H9 (cell line): Measurements from ENCODE around the gene VSIG2. TPM values are rescaled to one million over a fixed set of nuclear protein-coding genes. Genes with fewer than 3 reads are reported as not detected.

Experiments
- DNase-seq: peaks from one replicate; pipeline ENCODE4 v3.0.0-alpha.2; 2017
- H2AFZ ChIP-seq: one replicate; pipeline ENCODE4 v1.6.1; 2013; ENCODE audit warnings: mild to moderate bottlenecking, low read length, control low read depth, moderate library complexity
- H2AK5ac ChIP-seq: 2 replicates; pipeline ENCODE4 v1.6.1; 2013; ENCODE audit warnings: low read length, control low read depth, mixed read lengths; ENCODE audit not compliant: insufficient read length
- H2BK120ac ChIP-seq: one replicate; pipeline ENCODE4 v1.6.1; 2013; ENCODE audit warnings: low read depth, mild to moderate bottlenecking, low read length, control low read depth, inconsistent platforms; ENCODE audit not compliant: poor library complexity, severe bottlenecking
- H2BK12ac ChIP-seq: 2 replicates; pipeline ENCODE4 v1.6.1; 2013; ENCODE audit warnings: low read length, control low read depth, mixed read lengths, low read depth; ENCODE audit not compliant: insufficient read length
- H2BK15ac ChIP-seq: 2 replicates; pipeline ENCODE4 v1.6.1; 2013; ENCODE audit warnings: low read depth, low read length, control low read depth
- H2BK20ac ChIP-seq: one replicate; pipeline ENCODE4 v1.6.1; 2013; ENCODE audit warnings: low read depth, mild to moderate bottlenecking, low read length, control low read depth, inconsistent platforms; ENCODE audit not compliant: poor library complexity, severe bottlenecking
- H2BK5ac ChIP-seq: 2 replicates; pipeline ENCODE4 v1.6.1; 2013; ENCODE audit warnings: low read length, control low read depth, mixed read lengths; ENCODE audit not compliant: insufficient read length
- H3K14ac ChIP-seq: 2 replicates; pipeline ENCODE4 v1.6.1; 2013; ENCODE audit warnings: low read length, control low read depth; ENCODE audit not compliant: insufficient read depth
- H3K18ac ChIP-seq: 2 replicates; pipeline ENCODE4 v1.6.1; 2013; ENCODE audit warnings: low read depth, mild to moderate bottlenecking, mixed read lengths, low read length, control low read depth; ENCODE audit not compliant: insufficient read length
- H3K23ac ChIP-seq: 2 replicates; pipeline ENCODE4 v1.6.1; 2013; ENCODE audit warnings: low read length, control low read depth, mixed read lengths, low read depth; ENCODE audit not compliant: insufficient read length
- H3K23me2 ChIP-seq: 2 replicates; pipeline ENCODE4 v1.6.1; 2013; ENCODE audit warnings: low read depth, mild to moderate bottlenecking, mixed read lengths, low read length, control low read depth; ENCODE audit not compliant: insufficient read length, poor library complexity, severe bottlenecking
- H3K27ac ChIP-seq: 2 replicates; pipeline ENCODE4 v1.5.1; 2013; ENCODE audit warnings: low read length, control low read depth, mixed read lengths, low read depth; ENCODE audit not compliant: insufficient read length
- H3K27me3 ChIP-seq: 2 replicates; pipeline ENCODE4 v1.6.1; 2013; ENCODE audit warnings: low read length, control low read depth, inconsistent platforms; ENCODE audit not compliant: insufficient read depth
- H3K4ac ChIP-seq: 2 replicates; pipeline ENCODE4 v1.6.1; 2013; ENCODE audit warnings: low read depth, mild to moderate bottlenecking, control low read depth, inconsistent platforms, low read length, moderate library complexity
- H3K4me1 ChIP-seq: 2 replicates; pipeline ENCODE4 v1.6.1; 2013; ENCODE audit warnings: low read length, control low read depth, inconsistent platforms; ENCODE audit not compliant: insufficient read depth
- H3K4me2 ChIP-seq: 2 replicates; pipeline ENCODE4 v1.6.1; 2013; ENCODE audit warnings: low read length, control low read depth, mixed read lengths; ENCODE audit not compliant: insufficient read length, insufficient read depth
- H3K56ac ChIP-seq: 2 replicates; pipeline ENCODE4 v1.6.1; 2013; ENCODE audit warnings: low read depth, mild to moderate bottlenecking, mixed read lengths, low read length, control low read depth; ENCODE audit not compliant: insufficient read length
- H3K79me1 ChIP-seq: 2 replicates; pipeline ENCODE4 v1.6.1; 2013; ENCODE audit warnings: low read depth, mild to moderate bottlenecking, moderate library complexity, low read length, control low read depth, inconsistent platforms; ENCODE audit not compliant: insufficient read depth, poor library complexity, severe bottlenecking
- H3K79me2 ChIP-seq: 2 replicates; pipeline ENCODE4 v1.6.1; 2013; ENCODE audit warnings: low read length, control low read depth, inconsistent platforms; ENCODE audit not compliant: insufficient read depth
- H3K9ac ChIP-seq: 2 replicates; pipeline ENCODE4 v1.6.1; 2013; ENCODE audit warnings: low read length, control low read depth, mixed read lengths; ENCODE audit not compliant: insufficient read length; ENCODE audit errors: extremely low read depth
- H3K9me3 ChIP-seq: one replicate; pipeline ENCODE4 v1.6.1; 2013; ENCODE audit warnings: low read depth, low read length, inconsistent platforms; ENCODE audit not compliant: control insufficient read depth
- H3T11ph ChIP-seq: one replicate; pipeline ENCODE4 v1.6.1; 2013; ENCODE audit warnings: mild to moderate bottlenecking, low read length, control low read depth, inconsistent platforms
- H4K20me1 ChIP-seq: one replicate; pipeline ENCODE4 v1.6.1; 2013; ENCODE audit not compliant: control insufficient read depth, insufficient read length, insufficient read depth
- H4K5ac ChIP-seq: 2 replicates; pipeline ENCODE4 v1.6.1; 2013; ENCODE audit warnings: low read depth, mild to moderate bottlenecking, mixed read lengths, low read length, control low read depth; ENCODE audit not compliant: insufficient read length
- H4K8ac ChIP-seq: replicated peaks from 2 replicates; pipeline ENCODE4 v1.6.1; 2013; ENCODE audit warnings: low read length, control low read depth, mixed read lengths, low read depth; ENCODE audit not compliant: insufficient read length
- H4K91ac ChIP-seq: 2 replicates; pipeline ENCODE4 v1.6.1; 2013; ENCODE audit warnings: low read depth, mild to moderate bottlenecking, moderate library complexity, mixed read lengths, low read length, control low read depth; ENCODE audit not compliant: insufficient read length
- H3K27ac Mint-ChIP-seq, 3 experiments: 2 replicates in 2 of 3; 3 replicates in 1 of 3; pipeline ENCODE4 v1.8.0; 2020 to 2021; ENCODE audit warnings: mixed read lengths in 3 of 3, mild to moderate bottlenecking in 1 of 3, moderate library complexity in 1 of 3
- H3K27me3 Mint-ChIP-seq: 2 replicates; pipeline ENCODE4 v1.8.0; 2021; ENCODE audit warnings: low read depth, mild to moderate bottlenecking, moderate library complexity, mixed read lengths
- H3K36me3 Mint-ChIP-seq, 3 experiments: 2 replicates in 2 of 3; 3 replicates in 1 of 3; pipeline ENCODE4 v1.8.0; 2020 to 2021; ENCODE audit warnings: low read depth in 3 of 3, mixed read lengths in 3 of 3; ENCODE audit not compliant: insufficient read depth in 1 of 3
- H3K4me1 Mint-ChIP-seq, 2 experiments: 2 replicates each; pipeline ENCODE4 v1.8.0; 2020; ENCODE audit warnings: mixed read lengths in 2 of 2
- H3K4me3 Mint-ChIP-seq, 2 experiments: 2 replicates in 1 of 2; 3 replicates in 1 of 2; pipeline ENCODE4 v1.8.0; 2020 to 2021; ENCODE audit warnings: mild to moderate bottlenecking in 2 of 2, mixed read lengths in 2 of 2, moderate library complexity in 1 of 2
- H3K9me3 Mint-ChIP-seq, 2 experiments: 2 replicates in 1 of 2; 3 replicates in 1 of 2; pipeline ENCODE4 v1.8.0; 2020; ENCODE audit warnings: mild to moderate bottlenecking in 2 of 2, mixed read lengths in 2 of 2, moderate library complexity in 1 of 2
- WGBS: extraction: QIAGEN DNeasy Blood & Tissue Kit; methylation state at CpG from one replicate; pipeline ENCODE4 v1.1.7; 2013; ENCODE audit warnings: missing lambda C conversion rate, low lambda C conversion rate, mixed read lengths; ENCODE audit not compliant: insufficient read length; ENCODE audit errors: extremely low coverage; 5-methylcytosine and 5-hydroxymethylcytosine counted together
- total RNA-seq: library from RNA; stranded (reverse); gene quantifications from 2 replicates; pipeline ENCODE4 v1.2.1, GENCODE V29; 2021
- TF ChIP-seq, protein P1 (sequence below): fragments of 200-600 bp; sonication (generic); conservative IDR thresholded peaks from 3 replicates; pipeline ENCODE4 v1.8.0; 2021; ENCODE audit warnings: antibody characterized with exemption, mild to moderate bottlenecking

The VSIG2 gene
- total RNA-seq, 1 experiment from 2014 or later: not detected

DNA sequence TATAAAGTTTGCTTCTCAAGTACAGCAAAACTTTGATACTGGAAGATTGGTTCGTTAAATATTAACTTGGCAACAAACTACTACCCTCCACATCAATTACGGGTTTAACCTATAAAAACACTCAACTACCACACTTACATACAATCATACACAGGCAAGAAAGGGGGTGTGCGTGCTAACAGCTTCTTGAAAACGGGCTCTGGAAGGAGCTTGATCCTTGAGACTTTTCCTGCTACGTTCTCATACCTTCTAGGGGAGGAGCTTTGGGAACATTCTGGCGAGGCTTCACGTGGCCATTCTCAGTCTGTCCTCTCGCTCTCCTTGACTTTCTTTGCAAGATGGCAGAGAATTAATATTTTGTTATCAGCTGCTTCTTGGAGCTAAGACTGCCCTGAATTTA lies 16.9 kb upstream of the VSIG2 start:
- Histone ChIP-seq H2BK20ac (no peak overlapping the region), H3K27ac (no peak overlapping the region), H4K5ac (no peak overlapping the region), H3K27me3 (no peaks in the 10 kb centered on the region), H3K4ac (no peak overlapping the region), H4K20me1 (no peaks in the 10 kb centered on the region), H3K14ac (no peak overlapping the region), H2BK12ac (no peak overlapping the region), H3K79me2 (no peaks in the 10 kb centered on the region), H3K79me1 (no peaks in the 10 kb centered on the region), H3K18ac (no peak overlapping the region), H2BK15ac (no peak overlapping the region), H2BK120ac (no peak overlapping the region), H3K56ac (no peak overlapping the region), H3T11ph (no peak overlapping the region), H2AK5ac (no peak overlapping the region), H2AFZ (no peak overlapping the region), H3K23ac (no peak overlapping the region), H3K23me2 (no peaks in the 10 kb centered on the region), H2BK5ac (no peak overlapping the region), H4K91ac (no peak overlapping the region), H3K4me2 (no peak overlapping the region), H3K9ac (no peak overlapping the region), H4K8ac (no peak overlapping the region), H3K9me3 (no peaks in the 10 kb centered on the region), H3K4me1 (no peaks in the 10 kb centered on the region)
- no peaks in the 10 kb centered on the region; a peak in 1 of 4 replicates for H3K4me1 Mint-ChIP-seq
- H3K4me3 Mint-ChIP-seq: no peak overlapping the region
- TF ChIP-seq, protein P1, sequence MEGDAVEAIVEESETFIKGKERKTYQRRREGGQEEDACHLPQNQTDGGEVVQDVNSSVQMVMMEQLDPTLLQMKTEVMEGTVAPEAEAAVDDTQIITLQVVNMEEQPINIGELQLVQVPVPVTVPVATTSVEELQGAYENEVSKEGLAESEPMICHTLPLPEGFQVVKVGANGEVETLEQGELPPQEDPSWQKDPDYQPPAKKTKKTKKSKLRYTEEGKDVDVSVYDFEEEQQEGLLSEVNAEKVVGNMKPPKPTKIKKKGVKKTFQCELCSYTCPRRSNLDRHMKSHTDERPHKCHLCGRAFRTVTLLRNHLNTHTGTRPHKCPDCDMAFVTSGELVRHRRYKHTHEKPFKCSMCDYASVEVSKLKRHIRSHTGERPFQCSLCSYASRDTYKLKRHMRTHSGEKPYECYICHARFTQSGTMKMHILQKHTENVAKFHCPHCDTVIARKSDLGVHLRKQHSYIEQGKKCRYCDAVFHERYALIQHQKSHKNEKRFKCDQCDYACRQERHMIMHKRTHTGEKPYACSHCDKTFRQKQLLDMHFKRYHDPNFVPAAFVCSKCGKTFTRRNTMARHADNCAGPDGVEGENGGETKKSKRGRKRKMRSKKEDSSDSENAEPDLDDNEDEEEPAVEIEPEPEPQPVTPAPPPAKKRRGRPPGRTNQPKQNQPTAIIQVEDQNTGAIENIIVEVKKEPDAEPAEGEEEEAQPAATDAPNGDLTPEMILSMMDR: no peak
- no peak for DNase-seq
- peaks cover 14 to 51% (median 29%) of the 10 kb centered on the region in 3 experiments; a peak in 6 of 7 replicates for H3K36me3 Mint-ChIP-seq
- no peaks in the 10 kb centered on the region for H3K9me3 Mint-ChIP-seq
- WGBS: no CpG with 5 or more reads among the region's 8 CpGs
- H3K27me3 Mint-ChIP-seq: no peaks in the 10 kb centered on the region
- H3K27ac Mint-ChIP-seq: no peak overlapping the region
